Measurements from ENCODE around the gene VWA5B1.
"Not testable (repeated sequence)": the region's sequence is repeated elsewhere in the genome, so short reads cannot be mapped to it uniquely, and the experiment has no call there.

VWA5B1 gene

GRCh38 chr1:20290624-20291597 is at the start of gene VWA5B1:
VWA5B1 (plus strand) TSS chr1:20290875; CDS start chr1:20310602, 19,727 bp downstream.
- ATAC-seq (peak; percentile 22), DNase-seq (ENCODE audit: low spot score in 2 of 2) (no peak)
- no peaks in the 10 kb centered on the region for H3K36me3 Mint-ChIP-seq
- peaks cover 20% of the 10 kb centered on the region for H3K4me1 Mint-ChIP-seq
- H3K27ac Mint-ChIP-seq: no peak within 1 kb of the TSS
- H3K9me3 Mint-ChIP-seq: no peaks in the 10 kb centered on the region
- peak within 1 kb of the TSS; percentile 35 for H3K4me3 Mint-ChIP-seq

GRCh38 chr1:20242890-20243479 is 47.7 kb upstream of the VWA5B1 start:
- H3K27ac Mint-ChIP-seq: no peak overlapping the region
- H3K4me1 Mint-ChIP-seq: no peaks in the 10 kb centered on the region
- no peaks in the 10 kb centered on the region for H3K9me3 Mint-ChIP-seq
- DNase-seq (ENCODE audit: low spot score in 2 of 2) (no peak), ATAC-seq (no peak)
- no peak overlapping the region for H3K4me3 Mint-ChIP-seq
- no peaks in the 10 kb centered on the region for H3K36me3 Mint-ChIP-seq

GRCh38 chr1:20248971-20249612 is 41.6 kb upstream of the VWA5B1 start:
- DNase-seq (ENCODE audit: low spot score in 2 of 2) (peak in 1 of 2 donors; percentile 63), ATAC-seq (peak; percentile 89)
- Mint-ChIP-seq H3K9me3 (no peaks in the 10 kb centered on the region), H3K27ac (peak overlapping the region; percentile 74), H3K36me3 (no peaks in the 10 kb centered on the region), H3K4me3 (peak overlapping the region; percentile 50), H3K4me1 (peaks cover 25% of the 10 kb centered on the region)

- H3K36me3 Mint-ChIP-seq: no peaks in the 10 kb centered on the region
- H3K27ac Mint-ChIP-seq: peak overlapping the region; percentile 74
- ATAC-seq (peak; percentile 80), DNase-seq (ENCODE audit: low spot score in 2 of 2) (peak; percentile 11 to 51)
- no peaks in the 10 kb centered on the region for H3K9me3 Mint-ChIP-seq
- H3K4me1 Mint-ChIP-seq: peaks cover 26% of the 10 kb centered on the region
- no peak overlapping the region for H3K4me3 Mint-ChIP-seq
Measured at GRCh38 chr1:20250340-20250989, 40.2 kb upstream of the VWA5B1 start.

- H3K9me3 Mint-ChIP-seq: no peaks in the 10 kb centered on the region
- peaks cover 31% of the 10 kb centered on the region for H3K4me1 Mint-ChIP-seq
- DNase-seq (ENCODE audit: low spot score in 2 of 2) (no peak), ATAC-seq (no peak)
- H3K27ac Mint-ChIP-seq: no peak overlapping the region
- no peaks in the 10 kb centered on the region for H3K36me3 Mint-ChIP-seq
- H3K4me3 Mint-ChIP-seq: no peak overlapping the region
Measured at GRCh38 chr1:20252587-20252986, 38.1 kb upstream of the VWA5B1 start.

- Mint-ChIP-seq H3K9me3 (no peaks in the 10 kb centered on the region), H3K36me3 (no peaks in the 10 kb centered on the region), H3K4me3 (no peak overlapping the region), H3K27ac (no peak overlapping the region), H3K4me1 (peaks cover 12% of the 10 kb centered on the region)
- no peak for DNase-seq (ENCODE audit: low spot score in 2 of 2)
- peak; percentile 51 for ATAC-seq
Measured at GRCh38 chr1:20255666-20256065, 35.0 kb upstream of the VWA5B1 start.

- Mint-ChIP-seq H3K4me3 (no peak overlapping the region), H3K36me3 (no peaks in the 10 kb centered on the region), H3K9me3 (no peaks in the 10 kb centered on the region), H3K27ac (no peak overlapping the region), H3K4me1 (peaks cover 6% of the 10 kb centered on the region)
- DNase-seq (ENCODE audit: low spot score in 2 of 2) (no peak), ATAC-seq (no peak)
Measured at GRCh38 chr1:20259646-20260045, 31.0 kb upstream of the VWA5B1 start.

GRCh38 chr1:20261095-20261494 is 29.6 kb upstream of the VWA5B1 start:
- Mint-ChIP-seq H3K27ac (no peak overlapping the region), H3K9me3 (no peaks in the 10 kb centered on the region), H3K4me3 (no peak overlapping the region), H3K36me3 (no peaks in the 10 kb centered on the region), H3K4me1 (no peaks in the 10 kb centered on the region)
- ATAC-seq (no peak), DNase-seq (ENCODE audit: low spot score in 2 of 2) (no peak)

GRCh38 chr1:20262810-20263534 is 27.7 kb upstream of the VWA5B1 start:
- ATAC-seq (no peak), DNase-seq (ENCODE audit: low spot score in 2 of 2) (no peak)
- H3K27ac Mint-ChIP-seq: no peak overlapping the region
- H3K4me1 Mint-ChIP-seq: no peaks in the 10 kb centered on the region
- no peaks in the 10 kb centered on the region for H3K9me3 Mint-ChIP-seq
- H3K4me3 Mint-ChIP-seq: no peak overlapping the region
- H3K36me3 Mint-ChIP-seq: no peaks in the 10 kb centered on the region

- Mint-ChIP-seq H3K27ac (peak overlapping the region; percentile 17), H3K4me1 (no peaks in the 10 kb centered on the region), H3K4me3 (no peak overlapping the region), H3K36me3 (no peaks in the 10 kb centered on the region), H3K9me3 (no peaks in the 10 kb centered on the region)
- DNase-seq (ENCODE audit: low spot score in 2 of 2): no peak
- no peak for ATAC-seq
Measured at GRCh38 chr1:20265250-20265649, 25.4 kb upstream of the VWA5B1 start.

GRCh38 chr1:20266141-20266540 is 24.5 kb upstream of the VWA5B1 start:
- H3K9me3 Mint-ChIP-seq: no peaks in the 10 kb centered on the region
- DNase-seq (ENCODE audit: low spot score in 2 of 2) (no peak), ATAC-seq (no peak)
- H3K4me1 Mint-ChIP-seq: no peaks in the 10 kb centered on the region
- no peak overlapping the region for H3K27ac Mint-ChIP-seq
- H3K4me3 Mint-ChIP-seq: no peak overlapping the region
- no peaks in the 10 kb centered on the region for H3K36me3 Mint-ChIP-seq

- H3K27ac Mint-ChIP-seq: no peak overlapping the region
- no peak overlapping the region for H3K4me3 Mint-ChIP-seq
- no peak for ATAC-seq
- H3K4me1 Mint-ChIP-seq: no peaks in the 10 kb centered on the region
- DNase-seq (ENCODE audit: low spot score in 2 of 2): no peak
- no peaks in the 10 kb centered on the region for H3K36me3 Mint-ChIP-seq
- no peaks in the 10 kb centered on the region for H3K9me3 Mint-ChIP-seq
Measured at GRCh38 chr1:20266642-20267041, 24.0 kb upstream of the VWA5B1 start.

GRCh38 chr1:20271498-20272400 is 18.9 kb upstream of the VWA5B1 start:
- Mint-ChIP-seq H3K4me3 (no peak overlapping the region), H3K4me1 (no peaks in the 10 kb centered on the region), H3K9me3 (no peaks in the 10 kb centered on the region), H3K27ac (no peak overlapping the region), H3K36me3 (no peaks in the 10 kb centered on the region)
- no peak for DNase-seq (ENCODE audit: low spot score in 2 of 2)
- ATAC-seq: no peak

- H3K9me3 Mint-ChIP-seq; H3K27ac Mint-ChIP-seq; DNase-seq (ENCODE audit: low spot score in 2 of 2); H3K4me3 Mint-ChIP-seq; H3K36me3 Mint-ChIP-seq; ATAC-seq; H3K4me1 Mint-ChIP-seq: not testable (repeated sequence)
Measured at GRCh38 chr1:20273716-20274115, 17.0 kb upstream of the VWA5B1 start.

Data from stimulated activated effector memory CD8-positive, alpha-beta T cell treated with anti-CD3 and anti-CD28 coated beads, Interleukin-12 subunit alpha, Interleukin-12 subunit beta, amount 100 ng/mL, for 72 hours (primary cell).